Neural cell (in vitro differentiated cells): Measurements from ENCODE around the gene TFCP2. TPM values are rescaled to one million over a fixed set of nuclear protein-coding genes. Genes with fewer than 3 reads are reported as not detected.
A peak's percentile ranks its signal among the peaks of the same experiment; 100 is the strongest.

Experiments used
- H2AFZ ChIP-seq: fragments of 200-600, 300-800 bp; sonication (generic), shearing (Covaris generic); 2 replicates; pipeline ENCODE4 v1.6.0; 2014; ENCODE audit warnings: low read depth, mild to moderate bottlenecking, antibody characterized with exemption, low read length, moderate library complexity
- H3F3A ChIP-seq: fragments of 200-600 bp; shearing (Covaris generic); 2 replicates; pipeline ENCODE4 v1.6.1; 2016; ENCODE audit warnings: mild to moderate bottlenecking, moderate library complexity, mixed read lengths, antibody characterized with exemption, low read length; ENCODE audit not compliant: insufficient read depth, poor library complexity, severe bottlenecking
- H3K27ac ChIP-seq: fragments of 200-600, 300-800 bp; sonication (generic), shearing (Covaris generic); 2 replicates; pipeline ENCODE4 v1.5.1; 2014; ENCODE audit warnings: mild to moderate bottlenecking, low read length, moderate library complexity
- H3K27me3 ChIP-seq: fragments of 300-800, 200-600 bp; sonication (generic), shearing (Covaris generic); 2 replicates; pipeline ENCODE4 v1.6.0; 2014; ENCODE audit warnings: mild to moderate bottlenecking, low read depth, low read length, moderate library complexity; ENCODE audit not compliant: insufficient read depth
- H3K36me3 ChIP-seq: fragments of 300-800, 200-600 bp; sonication (generic), shearing (Covaris generic); 2 replicates; pipeline ENCODE4 v1.5.1; 2014; ENCODE audit warnings: mild to moderate bottlenecking, antibody characterized with exemption, low read length, moderate library complexity; ENCODE audit not compliant: insufficient read depth
- H3K4me2 ChIP-seq: fragments of 300-800, 200-600 bp; sonication (generic), shearing (Covaris generic); 2 replicates; pipeline ENCODE4 v1.6.0; 2014; ENCODE audit warnings: mild to moderate bottlenecking, low read length
- H3K4me3 ChIP-seq: fragments of 300-800, 200-600 bp; sonication (generic), shearing (Covaris generic); 2 replicates; pipeline ENCODE4 v1.5.1; 2014; ENCODE audit warnings: mild to moderate bottlenecking, low read length, moderate library complexity
- H3K79me2 ChIP-seq: fragments of 200-600 bp; shearing (Covaris generic); replicated peaks from 2 replicates; pipeline ENCODE4 v1.6.0; 2014; ENCODE audit warnings: mild to moderate bottlenecking, low read length, moderate library complexity; ENCODE audit not compliant: insufficient read depth
- H3K9ac ChIP-seq: fragments of 300-800, 200-600 bp; sonication (generic), shearing (Covaris generic); 2 replicates; pipeline ENCODE4 v1.6.1; 2016; ENCODE audit warnings: mild to moderate bottlenecking, low read length, mixed read lengths
- H3K9me2 ChIP-seq: fragments of 200-600 bp; shearing (Covaris generic); 2 replicates; pipeline ENCODE4 v1.6.1; 2016; ENCODE audit warnings: mild to moderate bottlenecking, low read length, mixed read lengths; ENCODE audit not compliant: insufficient read depth
- H3K9me3 ChIP-seq: fragments of 200-600, 300-800 bp; sonication (generic), shearing (Covaris generic); 2 replicates; pipeline ENCODE4 v1.6.1; 2016; ENCODE audit warnings: mild to moderate bottlenecking, mixed run types, low read length, moderate library complexity, mixed read lengths
- H4K20me1 ChIP-seq: fragments of 200-600 bp; shearing (Covaris generic); 2 replicates; pipeline ENCODE4 v1.6.1; 2016; ENCODE audit warnings: mild to moderate bottlenecking, mixed run types; ENCODE audit not compliant: insufficient read depth
- EP300 ChIP-seq: fragments of 450-650 bp; conservative IDR thresholded peaks from 2 replicates; pipeline ENCODE4 v1.6.1; 2014; ENCODE audit warnings: antibody characterized with exemption, mild to moderate bottlenecking, moderate library complexity; ENCODE audit not compliant: poor library complexity, severe bottlenecking
- EZH2 ChIP-seq: fragments of 200-600, 300-800 bp; shearing (Covaris generic), sonication (generic); IDR thresholded peaks from 2 replicates; pipeline ENCODE4 v1.6.1; 2014; ENCODE audit warnings: antibody characterized with exemption, low read length, borderline replicate concordance, mild to moderate bottlenecking; ENCODE audit not compliant: insufficient read depth, poor library complexity, severe bottlenecking
- MXI1 ChIP-seq: fragments of 450-650 bp; conservative IDR thresholded peaks from 2 replicates; pipeline ENCODE4 v1.6.1; 2014; ENCODE audit warnings: antibody characterized with exemption, mild to moderate bottlenecking; ENCODE audit not compliant: poor library complexity, severe bottlenecking
- POLR2AphosphoS5 ChIP-seq: IDR thresholded peaks from 2 replicates; pipeline ENCODE4 v1.6.1; 2012
- RAD21 ChIP-seq: fragments of 450-650 bp; conservative IDR thresholded peaks from 2 replicates; pipeline ENCODE4 v1.6.1; 2014; ENCODE audit warnings: antibody characterized with exemption, mild to moderate bottlenecking, moderate library complexity
- SMC3 ChIP-seq: fragments of 450-650 bp; conservative IDR thresholded peaks from 2 replicates; pipeline ENCODE4 v1.6.1; 2014; ENCODE audit warnings: antibody characterized with exemption, mild to moderate bottlenecking, moderate library complexity; ENCODE audit not compliant: poor library complexity
- TAF1 ChIP-seq: IDR thresholded peaks from 2 replicates; pipeline ENCODE4 v1.6.1; 2012; ENCODE audit warnings: low read depth
- polyA plus RNA-seq: library from polyadenylated mRNA; depleted of rRNA; stranded (reverse); fragments of >200 nt; gene quantifications from 2 replicates; pipeline ENCODE4 v1.2.3, GENCODE V29; 2014
- TF ChIP-seq, protein P1 (sequence below): fragments of 450-650 bp; IDR thresholded peaks from 2 replicates; pipeline ENCODE4 v1.5.1; 2014; ENCODE audit warnings: antibody characterized with exemption, mild to moderate bottlenecking, moderate library complexity; ENCODE audit not compliant: poor library complexity, severe bottlenecking
- TF ChIP-seq, protein P2 (sequence below): IDR thresholded peaks from 2 replicates; pipeline ENCODE4 v1.6.1; 2012; ENCODE audit warnings: borderline replicate concordance

Gene TFCP2
- polyA plus RNA-seq, 1 donor from 2014 or later: 28.6 TPM

DNA sequence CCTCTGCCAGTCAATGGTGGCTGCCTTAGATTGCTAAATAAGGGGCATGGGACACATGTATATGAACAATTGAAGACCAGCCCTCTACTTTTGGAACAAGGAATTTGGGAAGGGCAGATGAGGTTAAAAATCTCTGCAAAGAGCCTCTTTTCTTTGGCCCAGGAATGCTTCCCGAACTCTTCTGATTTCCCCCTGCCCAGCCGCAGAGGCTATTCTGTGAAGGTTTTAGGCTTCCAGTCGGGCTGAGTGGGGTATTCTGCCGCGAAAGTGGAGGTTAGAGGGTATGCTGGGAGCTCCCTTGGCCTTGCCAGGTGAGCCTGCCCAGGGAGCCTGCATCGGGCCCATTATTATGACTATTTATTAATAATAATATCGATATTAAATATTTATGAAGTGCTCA, 43.7 kb upstream of the TFCP2 start:
- no peak for TF ChIP-seq EZH2
- TF ChIP-seq, protein P1, sequence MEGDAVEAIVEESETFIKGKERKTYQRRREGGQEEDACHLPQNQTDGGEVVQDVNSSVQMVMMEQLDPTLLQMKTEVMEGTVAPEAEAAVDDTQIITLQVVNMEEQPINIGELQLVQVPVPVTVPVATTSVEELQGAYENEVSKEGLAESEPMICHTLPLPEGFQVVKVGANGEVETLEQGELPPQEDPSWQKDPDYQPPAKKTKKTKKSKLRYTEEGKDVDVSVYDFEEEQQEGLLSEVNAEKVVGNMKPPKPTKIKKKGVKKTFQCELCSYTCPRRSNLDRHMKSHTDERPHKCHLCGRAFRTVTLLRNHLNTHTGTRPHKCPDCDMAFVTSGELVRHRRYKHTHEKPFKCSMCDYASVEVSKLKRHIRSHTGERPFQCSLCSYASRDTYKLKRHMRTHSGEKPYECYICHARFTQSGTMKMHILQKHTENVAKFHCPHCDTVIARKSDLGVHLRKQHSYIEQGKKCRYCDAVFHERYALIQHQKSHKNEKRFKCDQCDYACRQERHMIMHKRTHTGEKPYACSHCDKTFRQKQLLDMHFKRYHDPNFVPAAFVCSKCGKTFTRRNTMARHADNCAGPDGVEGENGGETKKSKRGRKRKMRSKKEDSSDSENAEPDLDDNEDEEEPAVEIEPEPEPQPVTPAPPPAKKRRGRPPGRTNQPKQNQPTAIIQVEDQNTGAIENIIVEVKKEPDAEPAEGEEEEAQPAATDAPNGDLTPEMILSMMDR: no peak
- no peak for TF ChIP-seq MXI1
- TF ChIP-seq SMC3: no peak
- TF ChIP-seq TAF1: no peak
- TF ChIP-seq, protein P2, sequence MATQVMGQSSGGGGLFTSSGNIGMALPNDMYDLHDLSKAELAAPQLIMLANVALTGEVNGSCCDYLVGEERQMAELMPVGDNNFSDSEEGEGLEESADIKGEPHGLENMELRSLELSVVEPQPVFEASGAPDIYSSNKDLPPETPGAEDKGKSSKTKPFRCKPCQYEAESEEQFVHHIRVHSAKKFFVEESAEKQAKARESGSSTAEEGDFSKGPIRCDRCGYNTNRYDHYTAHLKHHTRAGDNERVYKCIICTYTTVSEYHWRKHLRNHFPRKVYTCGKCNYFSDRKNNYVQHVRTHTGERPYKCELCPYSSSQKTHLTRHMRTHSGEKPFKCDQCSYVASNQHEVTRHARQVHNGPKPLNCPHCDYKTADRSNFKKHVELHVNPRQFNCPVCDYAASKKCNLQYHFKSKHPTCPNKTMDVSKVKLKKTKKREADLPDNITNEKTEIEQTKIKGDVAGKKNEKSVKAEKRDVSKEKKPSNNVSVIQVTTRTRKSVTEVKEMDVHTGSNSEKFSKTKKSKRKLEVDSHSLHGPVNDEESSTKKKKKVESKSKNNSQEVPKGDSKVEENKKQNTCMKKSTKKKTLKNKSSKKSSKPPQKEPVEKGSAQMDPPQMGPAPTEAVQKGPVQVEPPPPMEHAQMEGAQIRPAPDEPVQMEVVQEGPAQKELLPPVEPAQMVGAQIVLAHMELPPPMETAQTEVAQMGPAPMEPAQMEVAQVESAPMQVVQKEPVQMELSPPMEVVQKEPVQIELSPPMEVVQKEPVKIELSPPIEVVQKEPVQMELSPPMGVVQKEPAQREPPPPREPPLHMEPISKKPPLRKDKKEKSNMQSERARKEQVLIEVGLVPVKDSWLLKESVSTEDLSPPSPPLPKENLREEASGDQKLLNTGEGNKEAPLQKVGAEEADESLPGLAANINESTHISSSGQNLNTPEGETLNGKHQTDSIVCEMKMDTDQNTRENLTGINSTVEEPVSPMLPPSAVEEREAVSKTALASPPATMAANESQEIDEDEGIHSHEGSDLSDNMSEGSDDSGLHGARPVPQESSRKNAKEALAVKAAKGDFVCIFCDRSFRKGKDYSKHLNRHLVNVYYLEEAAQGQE: no peak
- TF ChIP-seq POLR2AphosphoS5: no peak
- no peak for TF ChIP-seq RAD21
- no peak for TF ChIP-seq EP300
- H3K36me3 ChIP-seq: no peaks in the 10 kb centered on the region
- H3K4me3 ChIP-seq: peak overlapping the region; percentile 86
- peak overlapping the region; percentile 10 for H2AFZ ChIP-seq
- H3K27me3 ChIP-seq: no peaks in the 10 kb centered on the region
- peaks cover 19% of the 10 kb centered on the region for H3K79me2 ChIP-seq
- no peaks in the 10 kb centered on the region for H3K9me3 ChIP-seq
- H3F3A ChIP-seq: no peaks in the 10 kb centered on the region
- no peaks in the 10 kb centered on the region for H4K20me1 ChIP-seq
- peak overlapping the region; percentile 44 for H3K27ac ChIP-seq
- peak overlapping the region; percentile 88 for H3K9ac ChIP-seq
- no peaks in the 10 kb centered on the region for H3K9me2 ChIP-seq
- peak overlapping the region; percentile 90 for H3K4me2 ChIP-seq

DNA sequence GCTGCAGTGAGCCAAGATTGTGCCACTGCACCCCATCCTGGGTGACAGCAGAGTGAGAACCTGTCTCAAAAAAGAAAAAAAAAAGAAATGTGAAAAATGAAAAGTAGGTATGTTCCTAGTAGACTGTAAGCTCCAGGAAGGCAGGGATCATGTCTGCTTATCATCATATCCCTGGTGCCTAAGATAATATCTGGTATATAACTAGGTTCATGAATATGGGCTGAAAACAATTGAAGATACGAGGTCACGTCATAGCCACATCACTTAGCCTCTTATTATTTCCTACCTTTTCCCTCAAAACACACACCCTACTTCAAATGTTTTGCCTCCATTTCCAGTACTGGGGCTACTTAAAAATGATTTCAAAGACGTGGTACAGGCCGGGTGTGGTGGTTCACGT, 42.0 kb upstream of the TFCP2 start:
- no peaks in the 10 kb centered on the region for H3K36me3 ChIP-seq
- H3K9me2 ChIP-seq: no peaks in the 10 kb centered on the region
- no peaks in the 10 kb centered on the region for H4K20me1 ChIP-seq
- no peaks in the 10 kb centered on the region for H3F3A ChIP-seq
- no peaks in the 10 kb centered on the region for H3K27me3 ChIP-seq
- no peak overlapping the region for H3K9ac ChIP-seq
- no peak overlapping the region for H3K4me2 ChIP-seq
- TF ChIP-seq MXI1 (no peak), EP300 (no peak), POLR2AphosphoS5 (no peak), EZH2 (no peak), SMC3 (no peak), TAF1 (no peak), RAD21 (no peak)
- TF ChIP-seq, protein P2: no peak
- TF ChIP-seq, protein P1: no peak
- H3K79me2 ChIP-seq: peaks cover 19% of the 10 kb centered on the region
- H2AFZ ChIP-seq: no peak overlapping the region
- H3K27ac ChIP-seq: no peak overlapping the region
- no peaks in the 10 kb centered on the region for H3K9me3 ChIP-seq
- no peak overlapping the region for H3K4me3 ChIP-seq
